Measurements from ENCODE around the gene TMEM50B. TPM values are rescaled to one million over a fixed set of nuclear protein-coding genes. Genes with fewer than 3 reads are reported as not detected.

TMEM50B gene
- total and polyA plus RNA-seq, 2 of the 8 experiments (the other 6 are each of a cell fraction or from before 2014, with no cell fraction given) = 16.8 to 20.5 TPM

GRCh38 chr21:33491373-33492102 lies 11.8 kb upstream of the TMEM50B start, which contains the start of gene DNAJC28 (continued):
- TF ChIP-seq CEBPB (IDR thresholded peaks at IDR 0.05; ENCODE audit: low read depth, low read length) (no peak), CHD1 (IDR thresholded peaks at IDR 0.05; ENCODE audit: low read depth, low read length) (peak; percentile 76; the same call in 1 of the 2 replicates), EZH2 (IDR thresholded peaks at IDR 0.05; ENCODE audit: low read depth, low read length, severe bottlenecking) (no peak), RBBP5 (IDR thresholded peaks at IDR 0.05; ENCODE audit: borderline replicate concordance, low read depth, low read length) (0 out of 2 replicates have a peak, but pooled peaks have one; percentile 64), SUZ12 (IDR thresholded peaks at IDR 0.05; ENCODE audit: low read length) (no peak), SP1 (IDR thresholded peaks at IDR 0.05; ENCODE audit: low read depth, low read length) (no peak), RAD21 (IDR thresholded peaks at IDR 0.05 in 1 of 2, conservative IDR thresholded peaks at IDR 0.05 in 1 of 2; ENCODE audit: low read depth in 2 of 2, low read length in 2 of 2) (no peak), GABPA (IDR thresholded peaks at IDR 0.05; ENCODE audit: borderline replicate concordance, insufficient read depth, low read length) (no peak), TCF12 (IDR thresholded peaks at IDR 0.05; ENCODE audit: low read depth, low read length) (no peak), PHF8 (conservative IDR thresholded peaks at IDR 0.05; ENCODE audit: low read depth, low read length) (peak; percentile 74), MAFK (IDR thresholded peaks at IDR 0.05; ENCODE audit: low read depth, low read length) (no peak), ASH2L (IDR thresholded peaks at IDR 0.05; ENCODE audit: low read length) (peak; percentile 86), NANOG (IDR thresholded peaks at IDR 0.05; ENCODE audit: insufficient read depth, low read depth, low read length, poor library complexity, severe bottlenecking) (no peak), JUN (IDR thresholded peaks at IDR 0.05; ENCODE audit: low read depth, low read length) (no peak), SIN3A (conservative IDR thresholded peaks at IDR 0.05 in 1 of 2, IDR thresholded peaks at IDR 0.05 in 1 of 2; ENCODE audit: low read depth in 1 of 2, low read length in 2 of 2) (peak; percentile 11 to 70; a peak in 2 of 4 replicates), SIX5 (IDR thresholded peaks at IDR 0.05; ENCODE audit: low read depth, low read length) (peak; percentile 80), TBP (IDR thresholded peaks at IDR 0.05; ENCODE audit: low read depth, low read length) (no peak), HDAC2 (IDR thresholded peaks at IDR 0.05; ENCODE audit: borderline replicate concordance in 1 of 2, low read depth in 2 of 2, low read length in 2 of 2) (peak in 1 of 2 experiments; percentile 21; a peak in 1 of 4 replicates), POLR2A (IDR thresholded peaks at IDR 0.05; ENCODE audit: control extremely low read depth in 1 of 2, low read depth in 2 of 2, low read length in 2 of 2) (peak in 1 of 2 experiments; percentile 66; a peak in 2 of 3 replicates), ZNF274 (IDR thresholded peaks at IDR 0.05; ENCODE audit: borderline replicate concordance, extremely low read depth, low read length) (no peak)
